HG02884 (cell line): ENCODE data around the gene C15orf61.

Experiments
- ATAC-seq: cut with Tn5 transposase; IDR thresholded peaks from one replicate; pipeline ENCODE4 v1.9.1; 2021; ENCODE audit warnings: mild to moderate bottlenecking, moderate library complexity; ENCODE audit not compliant: unreplicated experiment

C15orf61 gene

DNA sequence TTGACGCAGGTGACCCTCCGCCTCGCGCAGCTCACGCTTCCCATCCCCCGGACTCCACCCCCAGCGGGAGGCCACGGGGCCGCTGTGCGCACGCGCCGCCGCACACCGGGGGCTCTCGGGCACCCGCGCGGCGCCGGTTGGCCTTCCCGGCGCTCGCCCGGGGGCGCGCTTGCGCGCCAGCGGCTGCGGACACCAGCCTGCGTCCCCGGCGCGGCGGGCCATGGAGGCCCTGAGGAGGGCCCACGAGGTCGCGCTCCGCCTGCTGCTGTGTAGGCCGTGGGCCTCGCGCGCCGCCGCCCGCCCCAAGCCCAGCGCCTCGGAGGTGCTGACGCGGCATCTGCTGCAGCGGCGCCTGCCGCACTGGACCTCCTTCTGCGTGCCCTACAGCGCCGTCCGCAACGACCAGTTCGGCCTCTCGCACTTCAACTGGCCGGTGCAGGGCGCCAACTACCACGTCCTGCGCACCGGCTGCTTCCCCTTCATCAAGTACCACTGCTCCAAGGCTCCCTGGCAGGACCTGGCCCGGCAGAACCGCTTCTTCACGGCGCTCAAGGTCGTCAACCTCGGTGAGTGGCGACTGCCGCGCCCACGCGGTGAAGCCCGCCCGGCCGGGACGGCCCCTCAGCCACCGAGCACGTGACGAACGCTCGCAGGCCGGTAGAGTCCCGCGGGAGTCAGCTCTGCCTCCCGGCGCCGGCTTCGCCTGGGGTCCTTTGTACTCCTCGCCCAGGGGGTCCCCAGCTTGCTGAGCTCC lies at the start of gene C15orf61:
Gene C15orf61 (plus strand): TSS at position 103 of the 754 bp plus-strand sequence. CDS start 118 bp downstream, at position 221.
- ATAC-seq: peak; percentile 63

DNA sequence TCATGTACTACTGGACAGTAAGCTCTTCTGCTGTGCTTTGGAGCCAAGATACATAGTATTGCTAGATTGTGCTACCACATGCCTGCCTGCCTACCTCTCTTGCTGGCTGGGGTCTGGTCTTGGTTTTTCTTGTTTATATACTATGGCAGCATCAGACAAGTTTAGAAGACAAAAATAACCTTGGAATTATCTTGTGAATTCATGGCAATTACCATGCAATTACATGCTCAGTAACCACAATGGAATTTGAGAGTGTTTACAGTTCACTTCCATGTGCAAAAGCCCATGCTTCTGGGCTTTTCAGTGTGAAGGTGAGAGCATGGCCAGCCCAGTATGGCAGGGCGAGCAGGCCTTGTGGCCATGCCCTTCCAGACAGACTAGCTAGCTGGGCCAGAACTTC lies 48.0 kb upstream of the C15orf61 start:
- no peak for ATAC-seq

DNA sequence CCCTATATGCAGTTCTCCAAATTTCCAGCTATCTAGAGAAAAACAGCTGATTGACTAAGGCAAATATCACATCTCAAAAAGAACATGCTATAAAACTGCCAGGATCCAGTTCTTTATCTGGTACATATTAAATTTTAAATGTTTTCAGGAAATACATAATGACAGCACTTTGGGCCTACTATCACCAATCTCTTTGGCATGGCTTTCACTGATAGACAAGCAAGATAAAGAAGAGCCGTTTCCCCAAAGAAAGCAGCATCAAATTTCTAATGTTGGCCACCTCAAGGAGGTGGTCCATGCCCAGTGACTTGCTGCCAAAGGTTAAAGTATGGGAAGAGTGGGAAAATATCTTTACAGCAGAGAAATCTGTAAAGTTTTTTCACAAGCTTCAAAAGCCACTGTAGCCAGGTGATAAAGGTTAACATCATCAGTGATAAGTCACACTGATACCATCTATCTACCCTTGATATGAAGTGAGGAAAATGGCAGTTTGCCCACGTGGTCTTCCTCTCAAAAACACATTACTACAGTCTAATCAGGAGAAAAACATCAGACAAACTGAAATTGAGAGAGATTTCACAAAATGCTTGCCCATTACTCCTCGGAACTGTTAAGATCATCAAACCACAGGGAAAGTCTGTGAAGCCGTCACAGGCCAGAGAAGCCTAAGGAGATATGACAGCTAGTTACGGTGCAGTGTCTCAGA lies 46.4 kb upstream of the C15orf61 start:
- ATAC-seq: no peak

DNA sequence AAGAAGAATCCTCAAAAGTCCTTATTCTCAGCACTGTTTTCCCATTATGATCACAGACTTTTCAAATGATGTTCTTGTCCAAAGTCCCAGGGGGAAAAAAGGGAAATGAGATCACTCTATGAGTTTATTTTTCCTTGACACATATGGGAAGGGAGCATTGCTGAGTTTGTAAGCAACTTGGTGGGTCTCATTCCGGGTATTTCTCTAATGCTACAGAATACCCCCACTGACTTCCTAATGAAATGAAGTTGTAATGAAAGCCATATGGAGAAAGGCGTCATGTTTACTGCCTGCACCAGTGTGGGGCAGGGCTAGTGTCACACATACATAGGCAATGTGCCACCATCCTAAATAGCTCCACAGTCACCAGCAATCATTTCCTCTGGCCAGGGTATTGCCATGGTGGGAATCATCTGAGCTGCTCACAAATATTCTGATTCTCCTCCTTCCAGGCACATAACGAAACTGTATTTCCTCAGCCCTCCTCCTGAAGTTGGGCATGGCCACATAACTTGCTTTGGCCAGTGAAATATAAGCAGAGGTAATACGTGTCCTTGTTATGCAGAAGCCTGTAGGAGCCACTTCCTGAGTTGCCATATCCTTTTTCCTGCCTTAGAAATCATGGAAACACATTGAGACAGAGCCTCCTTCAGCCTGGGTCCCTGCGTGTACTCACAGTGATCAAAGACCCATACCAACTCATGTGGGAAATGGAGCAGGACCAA lies 41.0 kb upstream of the C15orf61 start:
- ATAC-seq: no peak

DNA sequence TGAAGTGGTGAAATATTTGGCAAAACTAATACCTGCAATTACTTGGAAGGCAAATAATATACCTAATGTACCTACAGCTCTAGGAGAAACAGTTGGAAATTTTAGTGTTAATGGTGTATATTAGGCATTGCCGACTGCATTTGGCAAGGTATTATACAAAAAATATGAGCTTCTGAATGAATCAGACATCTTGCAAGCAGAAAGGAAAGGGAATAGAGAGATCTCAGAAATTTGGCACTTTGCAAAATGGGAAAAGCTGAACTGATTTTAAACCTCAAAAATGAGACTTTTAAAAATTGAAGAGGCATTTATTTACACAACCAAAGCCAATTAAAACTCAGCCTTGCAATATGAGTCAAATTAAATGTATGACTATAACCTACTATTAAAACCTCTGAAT lies 40.2 kb upstream of the C15orf61 start:
- ATAC-seq: no peak

DNA sequence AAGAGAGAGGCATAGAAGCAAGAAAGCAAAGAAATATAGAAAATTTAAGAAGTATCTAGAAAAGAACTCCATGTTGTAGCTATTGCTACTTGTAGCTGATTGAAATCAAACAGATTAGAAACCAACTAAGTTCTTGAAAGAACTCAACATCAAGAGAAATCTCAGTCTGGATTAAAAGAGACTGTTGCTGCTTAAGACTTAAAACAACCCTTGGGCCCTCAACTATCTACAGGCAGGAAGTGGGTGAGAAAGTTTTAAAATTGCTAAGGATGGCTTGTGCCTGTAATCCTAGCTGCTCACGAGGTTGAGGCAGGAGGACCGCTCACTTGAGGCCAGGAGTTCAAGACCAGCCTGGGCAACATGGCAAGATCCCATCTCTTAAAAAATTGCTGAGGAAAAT lies 39.3 kb upstream of the C15orf61 start:
- no peak for ATAC-seq

DNA sequence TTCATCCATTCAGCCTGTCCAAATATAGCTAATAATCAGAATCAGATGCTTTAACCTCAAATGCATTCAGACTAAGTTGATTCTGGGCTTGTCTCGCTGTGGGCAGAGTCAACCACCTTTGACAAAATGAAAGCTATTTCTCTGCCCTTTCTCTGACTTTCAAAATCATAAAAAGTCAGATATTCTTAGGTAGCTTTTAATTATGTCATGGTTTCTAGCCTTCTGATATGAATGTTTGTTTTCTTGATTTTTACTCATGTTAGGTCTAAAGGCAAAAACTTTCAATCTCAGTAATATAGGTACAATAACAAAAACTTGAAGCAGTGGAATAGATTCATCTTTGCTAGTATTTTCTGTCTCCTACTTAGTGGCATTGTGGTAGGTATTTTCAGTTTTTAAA lies 25.3 kb upstream of the C15orf61 start:
- ATAC-seq: no peak

DNA sequence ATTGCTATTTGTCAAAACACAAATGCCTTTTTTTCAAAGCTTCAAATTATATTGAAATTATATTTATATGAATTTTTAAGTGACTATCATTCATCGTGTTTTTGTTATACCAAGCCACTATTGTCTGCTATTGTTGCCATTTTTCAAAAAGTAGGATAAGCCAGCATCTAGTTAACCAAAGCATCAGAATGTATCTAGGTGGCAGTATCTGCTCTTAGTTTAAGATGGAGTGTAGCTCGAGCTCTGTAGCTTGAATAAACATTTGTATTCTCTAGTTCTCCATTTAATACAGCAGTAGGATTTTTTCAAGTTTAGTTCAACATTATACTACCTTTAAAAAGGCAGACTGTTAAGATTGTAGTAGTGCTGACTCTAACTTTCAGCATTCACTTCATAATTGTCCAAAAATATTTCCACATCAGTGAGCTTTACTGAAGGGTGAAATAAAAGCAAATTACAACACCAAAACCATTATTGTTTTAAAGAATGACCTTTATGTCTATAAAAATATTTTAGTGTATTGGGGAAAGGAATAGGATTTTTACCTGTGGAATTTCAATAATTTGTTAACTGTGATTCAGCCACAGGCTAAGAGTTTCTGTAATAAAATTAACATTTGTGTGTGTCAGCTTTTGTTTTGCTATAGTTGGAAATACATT lies 19.6 kb upstream of the C15orf61 start:
- no peak for ATAC-seq

DNA sequence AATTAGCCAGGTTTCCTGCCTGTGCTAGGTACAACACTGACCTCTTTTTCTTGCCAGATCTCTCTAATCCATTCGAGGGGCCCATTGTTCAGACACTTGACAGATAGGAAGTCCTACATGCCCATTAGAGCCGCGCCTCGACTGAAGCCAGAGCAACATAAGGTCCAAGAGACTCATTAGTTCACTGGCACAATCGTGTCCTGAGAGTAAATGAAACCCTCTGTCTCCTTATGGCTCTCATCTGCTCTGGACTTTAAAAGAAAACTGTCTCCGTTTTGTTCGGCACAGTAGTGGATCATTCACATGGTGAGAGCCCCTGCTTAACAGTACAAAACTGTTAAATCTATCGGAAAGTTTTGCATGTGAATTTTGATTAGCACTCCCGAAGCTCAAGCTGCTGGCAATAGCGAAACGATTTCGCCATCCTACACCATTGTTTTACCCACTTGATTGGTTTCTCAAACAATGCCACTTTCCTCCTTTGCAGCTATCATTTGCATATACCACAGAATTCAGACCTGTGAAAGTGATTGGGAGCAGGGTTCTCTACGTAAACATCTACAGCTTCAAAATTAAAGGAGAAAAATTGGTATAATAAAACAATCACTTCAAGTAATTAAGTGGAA lies 19.0 kb upstream of the C15orf61 start:
- no peak for ATAC-seq

DNA sequence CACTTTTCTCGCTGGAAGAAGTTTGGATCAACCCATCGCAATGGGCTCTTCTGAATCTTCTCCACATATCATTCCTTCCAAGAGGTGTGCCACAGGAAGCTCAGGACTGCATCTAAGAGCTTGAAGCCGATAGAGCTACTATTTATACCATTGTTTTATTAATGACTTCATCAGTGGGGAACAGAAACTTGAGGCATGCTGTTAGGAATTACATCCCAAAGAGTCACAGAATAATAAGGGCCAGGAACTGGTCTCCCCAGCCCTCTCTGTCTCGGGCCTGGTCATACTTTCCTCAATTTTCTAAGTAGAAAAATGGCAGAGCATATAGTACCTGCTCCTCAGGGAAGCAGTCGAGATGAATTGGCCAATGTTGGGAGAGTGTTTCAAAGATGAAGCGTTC lies 16.9 kb upstream of the C15orf61 start:
- ATAC-seq: no peak

DNA sequence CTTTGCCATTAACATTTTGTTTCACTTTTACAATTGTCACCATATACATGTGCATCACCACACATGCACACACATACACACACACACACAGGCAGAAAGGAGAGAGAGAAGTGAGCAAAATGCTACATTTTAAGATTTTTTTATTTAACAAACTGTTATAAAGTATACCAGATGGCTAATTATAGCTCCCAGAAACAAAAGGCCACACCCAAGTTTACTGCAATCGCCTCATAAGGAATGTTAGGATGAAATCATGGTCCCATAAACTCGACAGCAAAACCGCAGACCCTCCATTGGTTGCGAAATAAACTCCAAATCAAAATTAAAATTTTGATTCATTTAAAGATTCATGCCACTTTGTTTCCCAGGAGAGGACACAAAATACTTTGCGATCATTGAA lies 16.1 kb upstream of the C15orf61 start:
- no peak for ATAC-seq

DNA sequence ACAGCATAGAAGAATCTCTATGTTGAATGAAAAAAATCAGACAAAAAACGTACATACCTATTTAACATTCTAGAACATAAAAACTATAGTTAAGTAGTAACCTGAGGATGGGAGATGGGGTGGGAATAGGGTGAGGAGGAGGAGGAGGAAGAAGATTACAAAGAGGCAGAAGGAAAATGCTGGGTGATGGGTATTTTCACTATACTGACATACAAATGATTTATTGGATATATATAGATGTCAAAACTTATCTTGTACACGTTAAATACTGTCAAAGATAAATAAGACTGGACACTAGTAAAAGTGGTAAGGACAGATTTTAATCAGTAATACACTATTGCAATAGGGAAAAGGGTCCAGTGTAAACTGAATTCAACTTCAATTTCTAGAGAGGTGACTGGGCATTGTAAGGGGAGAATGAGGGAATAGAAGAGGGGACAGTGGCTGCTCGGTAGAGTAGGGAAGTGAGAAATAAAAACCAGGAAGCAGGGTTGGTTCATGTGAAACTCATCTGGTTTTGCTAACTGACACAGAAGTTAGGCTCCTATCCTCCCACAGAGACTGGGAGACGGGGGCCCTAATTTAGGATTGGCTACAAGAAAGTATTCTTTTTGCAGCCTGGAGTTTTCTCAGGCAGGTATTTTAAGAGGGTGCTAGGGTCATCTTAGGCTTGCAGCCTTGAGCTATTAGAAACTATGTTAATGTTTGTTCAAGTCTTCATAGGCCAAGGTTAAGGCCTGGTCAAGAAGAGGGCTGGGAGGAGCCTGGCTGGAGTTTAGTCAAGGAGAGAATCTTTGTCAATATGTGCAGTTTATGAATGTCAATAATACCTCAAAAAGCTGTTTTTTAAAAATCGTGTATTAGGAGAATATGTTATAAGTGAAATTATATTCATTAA lies 15.0 kb upstream of the C15orf61 start:
- no peak for ATAC-seq

DNA sequence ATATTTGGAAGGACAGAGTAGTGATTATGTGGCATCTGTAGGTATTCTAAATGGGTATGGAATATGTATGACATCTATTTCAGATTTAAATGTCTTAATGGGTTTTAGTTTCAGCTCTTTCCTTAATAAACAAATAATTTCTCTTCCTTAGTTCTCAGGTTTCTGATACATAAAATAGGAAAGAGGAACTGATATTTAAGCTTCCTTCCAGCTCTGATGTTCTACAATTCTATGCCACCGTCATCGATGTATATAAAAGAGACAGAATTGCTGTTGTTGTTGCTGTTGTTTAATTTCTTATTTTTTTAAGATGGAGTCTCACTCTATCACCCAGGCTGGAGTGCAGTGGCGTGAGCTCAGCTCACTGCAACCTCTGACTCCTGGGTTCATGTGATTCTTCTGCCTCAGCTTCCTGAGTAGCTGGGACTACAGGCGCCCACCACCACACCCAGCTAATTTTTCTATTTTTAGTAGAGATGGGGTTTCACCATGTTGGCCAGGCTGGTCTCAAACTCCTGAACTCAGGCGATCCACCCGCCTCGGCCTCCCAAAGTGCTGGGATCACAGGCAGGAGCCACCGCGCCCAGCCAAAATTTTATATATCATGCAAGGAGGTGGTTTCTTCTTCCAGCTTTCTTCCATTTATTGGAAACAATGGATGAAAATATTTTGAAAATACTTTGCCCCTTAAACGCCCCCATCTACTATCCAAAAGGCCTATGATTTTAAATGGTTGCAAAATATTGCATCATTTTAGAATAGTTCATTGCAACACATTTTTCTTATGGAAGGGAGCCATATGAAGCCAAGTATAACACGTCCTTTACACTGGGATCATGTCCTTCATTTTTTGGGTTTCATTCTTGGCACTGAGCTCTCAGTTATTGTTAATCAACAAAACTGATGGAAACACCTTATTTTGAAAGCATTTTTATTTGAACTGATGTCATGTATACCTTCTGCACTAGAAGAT lies 13.9 kb upstream of the C15orf61 start:
- no peak for ATAC-seq

DNA sequence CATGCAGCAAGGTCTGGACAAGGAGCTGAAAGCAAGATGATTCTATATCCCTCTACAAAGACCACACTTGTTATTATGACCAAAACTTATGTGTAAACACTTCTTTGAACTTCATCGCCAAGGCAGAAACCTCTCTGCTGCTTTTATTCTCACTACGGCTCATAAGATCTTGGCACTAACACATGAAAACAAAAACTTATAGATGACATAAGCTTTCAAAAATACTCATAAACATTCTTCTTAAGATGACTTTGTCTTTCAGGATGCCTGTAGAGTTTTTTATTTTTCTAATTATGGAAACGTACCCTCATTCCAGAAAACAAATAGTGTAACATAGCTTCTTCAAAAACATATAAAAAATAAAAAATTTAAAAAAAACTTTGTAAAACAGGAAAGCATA lies 12.5 kb upstream of the C15orf61 start:
- ATAC-seq: no peak

DNA sequence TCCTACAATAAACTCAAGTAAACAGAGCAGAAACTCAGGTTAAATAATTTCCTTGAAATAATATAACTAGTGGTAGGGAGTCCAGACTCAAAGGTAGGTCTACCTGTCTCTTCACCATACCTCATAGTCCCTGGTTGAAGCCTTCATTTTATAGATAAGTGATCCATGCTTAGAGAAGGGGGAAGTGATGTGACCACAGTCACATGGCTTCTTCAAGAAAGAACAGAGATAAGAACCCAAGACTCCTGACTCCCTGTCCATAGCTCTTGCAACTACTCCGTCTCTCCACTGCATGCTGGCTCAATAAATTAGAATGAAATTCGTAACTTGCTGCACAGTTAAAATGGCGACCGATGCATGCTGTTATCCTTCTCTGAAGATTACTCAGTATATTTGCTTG lies 11.0 kb upstream of the C15orf61 start:
- no peak for ATAC-seq

DNA sequence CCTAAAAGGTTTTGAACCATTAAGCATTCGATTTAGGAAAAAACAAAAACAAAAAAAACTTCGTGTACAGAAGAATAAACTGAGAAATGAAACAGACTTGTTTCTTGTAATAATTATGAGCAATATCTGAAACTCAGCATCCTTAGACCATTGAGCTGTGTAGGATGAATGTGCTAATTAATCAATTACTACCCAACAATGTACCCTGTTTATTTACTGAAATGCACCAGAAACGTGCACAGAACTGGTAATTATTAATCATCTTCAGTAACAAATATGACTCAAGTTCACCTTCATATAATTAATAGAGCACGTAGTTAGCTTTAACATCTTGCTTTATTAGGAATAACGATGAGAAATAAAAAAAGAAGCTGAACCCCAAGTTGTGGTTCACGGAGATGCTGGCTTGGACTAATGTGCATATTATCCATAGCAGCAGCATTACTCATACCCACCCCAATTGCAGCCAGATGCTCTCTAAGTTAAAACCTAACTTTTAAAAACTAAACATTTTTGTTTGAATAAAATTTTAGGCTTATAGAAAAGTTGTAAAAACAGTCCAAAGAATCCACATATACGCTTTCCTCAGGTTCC lies 10.2 kb upstream of the C15orf61 start:
- no peak for ATAC-seq

DNA sequence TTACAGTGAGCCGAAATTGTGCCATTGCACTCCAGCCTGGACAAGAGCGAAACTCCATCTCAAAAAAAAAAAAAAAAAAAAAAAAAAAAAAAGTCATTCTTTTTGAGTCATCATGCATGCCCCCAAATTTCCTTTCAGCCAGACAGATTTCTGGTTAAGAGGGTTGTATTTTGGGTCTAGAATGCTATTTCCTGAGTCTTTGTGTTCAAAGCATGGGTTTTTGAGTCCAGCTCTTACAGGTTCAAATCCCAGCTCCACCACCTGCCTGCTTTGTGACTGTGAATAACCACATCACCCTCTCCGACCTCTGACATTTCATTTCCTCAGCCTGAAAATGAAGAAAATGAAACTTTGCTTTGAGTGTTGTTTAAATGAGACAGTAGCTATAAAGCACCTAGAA lies 9.3 kb upstream of the C15orf61 start:
- no peak for ATAC-seq

DNA sequence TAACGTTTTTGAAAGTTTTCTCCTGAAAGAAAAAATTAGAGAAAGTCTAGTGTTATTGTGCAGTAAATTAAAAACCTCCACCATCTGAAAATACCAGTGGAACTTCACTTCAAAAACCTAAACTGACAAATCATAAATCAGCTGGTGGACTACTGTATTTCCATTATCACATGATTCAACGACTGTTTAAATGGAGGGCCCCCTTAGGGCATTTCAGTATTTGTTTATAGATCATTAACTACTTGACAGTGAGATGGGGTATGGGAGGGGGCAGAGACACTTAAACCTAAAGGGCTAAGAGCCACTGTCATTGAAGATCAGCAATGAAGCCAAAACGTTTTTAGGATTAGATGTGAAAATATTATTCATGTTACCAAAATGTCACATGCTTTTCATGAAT lies 8.8 kb upstream of the C15orf61 start:
- ATAC-seq: no peak
